ENCODE data around the gene BRD4.

BRD4 gene

DNA sequence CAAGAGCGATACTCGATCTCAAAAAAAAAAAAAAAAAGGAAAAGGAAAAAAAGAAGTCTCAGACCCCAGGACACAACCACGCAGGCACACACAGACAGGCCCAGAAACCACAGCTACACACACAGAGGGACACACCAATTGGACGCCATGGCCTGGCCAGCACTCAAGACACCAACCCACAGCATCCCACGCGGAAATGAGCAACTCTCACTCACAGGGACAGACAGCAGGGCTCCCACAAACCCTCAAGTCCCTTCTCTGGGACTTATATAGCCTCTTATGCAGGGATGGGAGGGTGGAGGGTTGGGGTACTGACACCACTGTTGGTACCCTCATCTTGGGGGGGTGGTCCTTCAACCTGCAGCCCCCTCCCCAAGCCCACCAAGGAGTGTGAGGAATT is 137.4 kb downstream of the BRD4 start:
- DNase-seq (ENCODE audit: low spot score) = no peak

- no peak for DNase-seq (ENCODE audit: low spot score)
Observed at GRCh38 chr19:15191982-15192381, 140.4 kb downstream of the BRD4 start.

- DNase-seq (ENCODE audit: low spot score) = no peak
Observed at GRCh38 chr19:15191514-15191913, 140.8 kb downstream of the BRD4 start.

DNA sequence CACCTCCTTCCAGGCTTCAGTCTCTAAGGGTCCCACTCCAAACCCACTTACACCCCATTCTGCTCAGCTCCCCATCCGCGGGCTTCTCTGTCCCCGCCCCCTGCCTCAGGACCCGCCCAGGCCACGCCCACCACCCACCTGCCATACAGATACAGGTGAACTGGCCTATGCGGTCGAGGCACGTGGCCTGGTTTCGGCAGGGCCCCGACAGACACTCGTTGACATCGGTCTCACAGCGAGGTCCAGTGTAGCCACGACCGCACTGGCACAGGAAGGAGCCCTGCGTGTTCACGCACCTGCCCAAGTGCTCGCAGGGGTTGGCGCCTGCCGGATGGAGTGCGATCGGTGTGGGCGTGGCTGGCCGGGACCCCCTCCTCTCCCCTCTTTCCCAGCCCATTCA is 143.5 kb downstream of the BRD4 start:
- no peak for DNase-seq (ENCODE audit: low spot score)

GRCh38 chr19:15187026-15188007 is 145.0 kb downstream of the BRD4 start:
- peak; percentile 74 for DNase-seq (ENCODE audit: low spot score)
